NCI-H146 treated with DMSO at 0.1 percent for 48 hours (cell line): ENCODE data around the gene PAPOLG.
"Not testable (repeated sequence)": the region's sequence is repeated elsewhere in the genome, so short reads cannot be mapped to it uniquely, and the experiment has no call there.

Source experiments
- DNase-seq: peaks from one replicate; lab custom pipeline; 2025; ENCODE audit not compliant: unreplicated experiment; lab: John Stamatoyannopoulos, UW

The PAPOLG gene

GRCh38 chr2:60771508-60771907 lies 15.4 kb downstream of the PAPOLG start:
- DNase-seq, result no peak

- no peak for DNase-seq
Observed at GRCh38 chr2:60775048-60775639, 19.1 kb downstream of the PAPOLG start.

- DNase-seq, result no peak
Observed at GRCh38 chr2:60778352-60778751, 22.3 kb downstream of the PAPOLG start.

GRCh38 chr2:60779426-60779825 lies 23.4 kb downstream of the PAPOLG start:
- no peak for DNase-seq

- no peak for DNase-seq
Observed at GRCh38 chr2:60780721-60781120, 24.7 kb downstream of the PAPOLG start.

GRCh38 chr2:60793169-60793568 lies 37.1 kb downstream of the PAPOLG start:
- no peak for DNase-seq

- no peak for DNase-seq
Observed at GRCh38 chr2:60794271-60794863, 38.3 kb downstream of the PAPOLG start.

GRCh38 chr2:60796573-60797509 lies 40.8 kb downstream of the PAPOLG start:
- DNase-seq, result no peak

- DNase-seq, result no peak
Observed at GRCh38 chr2:60804473-60804872, 48.4 kb downstream of the PAPOLG start.

- DNase-seq, result no peak
Observed at GRCh38 chr2:60806595-60806987, 50.5 kb downstream of the PAPOLG start.

- peak; percentile 81 for DNase-seq
Observed at GRCh38 chr2:60806988-60807681, 51.1 kb downstream of the PAPOLG start.

- DNase-seq, result no peak
Observed at GRCh38 chr2:60808330-60808801, 52.3 kb downstream of the PAPOLG start.

GRCh38 chr2:60811491-60812375 lies 55.7 kb downstream of the PAPOLG start:
- DNase-seq, result no peak

- not testable (repeated sequence) for DNase-seq
Observed at GRCh38 chr2:60817191-60817590, 61.1 kb downstream of the PAPOLG start.

GRCh38 chr2:60818272-60818671 lies 62.2 kb downstream of the PAPOLG start:
- DNase-seq, result no peak

- no peak for DNase-seq
Observed at GRCh38 chr2:60819155-60819862, 63.2 kb downstream of the PAPOLG start.

GRCh38 chr2:60819936-60820335 lies 63.9 kb downstream of the PAPOLG start:
- DNase-seq, result no peak

- DNase-seq, result no peak
Observed at GRCh38 chr2:60820416-60821132, 64.5 kb downstream of the PAPOLG start.

GRCh38 chr2:60821133-60821469 lies 65.0 kb downstream of the PAPOLG start:
- no peak for DNase-seq
